GM19452 (cell line): ENCODE results near the gene IL26.

ENCODE experiments used
- ATAC-seq: cut with Tn5 transposase; IDR thresholded peaks from one replicate; pipeline ENCODE4 v1.9.1; 2021; ENCODE audit not compliant: unreplicated experiment

Gene IL26, protein sequence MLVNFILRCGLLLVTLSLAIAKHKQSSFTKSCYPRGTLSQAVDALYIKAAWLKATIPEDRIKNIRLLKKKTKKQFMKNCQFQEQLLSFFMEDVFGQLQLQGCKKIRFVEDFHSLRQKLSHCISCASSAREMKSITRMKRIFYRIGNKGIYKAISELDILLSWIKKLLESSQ

DNA sequence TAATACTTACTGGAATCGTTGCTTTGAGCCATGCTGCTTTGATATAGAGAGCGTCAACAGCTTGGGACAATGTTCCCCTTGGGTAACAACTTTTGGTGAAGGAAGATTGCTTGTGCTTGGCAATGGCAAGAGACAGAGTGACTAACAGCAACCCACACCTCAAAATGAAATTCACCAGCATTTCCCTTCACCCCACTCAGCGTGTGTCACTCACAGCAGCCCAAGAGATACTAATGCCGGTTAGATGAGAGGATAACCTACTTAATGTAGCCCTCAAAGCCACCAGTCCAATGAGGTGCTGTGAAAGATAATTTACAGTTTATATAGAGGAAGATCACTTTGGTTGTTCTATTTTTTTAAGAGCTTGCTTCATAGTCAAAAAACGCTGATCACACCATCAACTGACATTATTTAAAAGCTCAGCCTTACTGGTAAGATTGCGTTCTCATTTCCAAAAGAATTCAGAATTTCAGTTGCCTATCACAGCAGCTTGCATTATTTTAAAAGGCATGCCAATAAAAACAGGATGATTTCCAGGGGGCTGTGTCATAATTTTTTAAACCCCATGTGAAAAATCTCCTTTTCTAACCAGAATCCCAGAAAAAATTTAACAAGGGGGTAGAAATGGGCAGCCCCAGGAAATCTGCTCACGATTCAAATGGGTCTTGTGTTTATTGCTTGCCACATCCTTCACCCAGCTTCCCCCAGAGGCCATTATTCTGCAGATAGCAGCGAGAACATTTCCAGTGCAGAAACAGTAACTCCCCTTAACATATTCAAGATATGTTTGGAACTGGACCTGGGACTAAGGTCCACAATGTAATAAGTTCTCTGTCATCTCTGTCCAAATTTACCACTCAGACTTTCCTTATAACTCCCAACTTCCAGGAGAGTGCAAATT is at the start of gene IL26:
Gene IL26 (minus strand): TSS at position 235 of the 901 bp plus-strand sequence. CDS start 54 bp downstream, at position 181.
- no peak for ATAC-seq

GRCh38 chr12:68272732-68273131 is 47.1 kb upstream of the IL26 start:
- ATAC-seq = no peak

GRCh38 chr12:68271346-68271745 is 45.7 kb upstream of the IL26 start:
- ATAC-seq = no peak

GRCh38 chr12:68270358-68270757 is 44.7 kb upstream of the IL26 start:
- no peak for ATAC-seq

DNA sequence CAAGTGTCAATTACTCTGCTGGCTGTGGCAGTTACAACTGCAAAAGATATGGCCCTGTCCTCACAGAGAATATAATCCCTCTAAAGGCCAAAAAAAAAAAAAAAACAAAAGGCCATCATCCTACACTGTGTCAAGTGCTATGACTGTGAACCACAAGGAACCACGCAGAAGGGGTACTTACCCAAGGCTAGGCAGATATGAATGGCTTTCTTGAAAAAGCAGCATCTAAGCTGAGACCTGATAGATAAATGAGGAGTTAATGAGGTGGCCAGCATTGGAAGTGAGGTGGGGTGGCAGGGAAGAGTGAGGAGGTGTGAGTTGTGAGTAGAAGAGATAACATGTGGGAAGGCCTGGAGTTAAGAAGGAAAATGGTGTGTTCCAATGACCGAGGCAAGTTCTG is 44.2 kb upstream of the IL26 start:
- no peak for ATAC-seq

- ATAC-seq = no peak
These were observed 43.4 kb upstream of the IL26 start for GRCh38 chr12:68268967-68269366.

DNA sequence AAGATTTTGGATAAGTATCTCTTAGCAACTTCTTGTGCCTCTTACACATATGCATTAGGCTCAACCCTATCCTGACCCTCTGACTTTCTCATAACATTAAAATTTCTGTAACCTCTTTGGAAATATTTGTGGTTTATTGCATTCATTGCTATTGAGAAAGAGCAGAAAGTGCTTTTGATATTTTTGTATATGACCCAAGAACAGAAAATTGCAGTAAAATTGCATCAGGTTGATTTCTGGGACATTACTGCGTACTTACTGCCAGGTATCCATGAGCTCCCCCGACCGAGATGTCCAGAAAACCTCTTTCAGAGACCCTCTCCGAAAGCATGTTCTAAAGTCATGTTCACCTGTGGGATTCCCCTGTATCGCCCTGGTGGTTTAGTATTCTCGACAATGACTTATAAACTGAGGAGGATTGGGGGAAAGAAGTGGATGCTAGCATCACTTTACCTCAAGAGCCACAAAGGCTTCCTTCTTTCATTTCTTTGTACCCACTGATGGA is 42.3 kb upstream of the IL26 start:
- no peak for ATAC-seq

DNA sequence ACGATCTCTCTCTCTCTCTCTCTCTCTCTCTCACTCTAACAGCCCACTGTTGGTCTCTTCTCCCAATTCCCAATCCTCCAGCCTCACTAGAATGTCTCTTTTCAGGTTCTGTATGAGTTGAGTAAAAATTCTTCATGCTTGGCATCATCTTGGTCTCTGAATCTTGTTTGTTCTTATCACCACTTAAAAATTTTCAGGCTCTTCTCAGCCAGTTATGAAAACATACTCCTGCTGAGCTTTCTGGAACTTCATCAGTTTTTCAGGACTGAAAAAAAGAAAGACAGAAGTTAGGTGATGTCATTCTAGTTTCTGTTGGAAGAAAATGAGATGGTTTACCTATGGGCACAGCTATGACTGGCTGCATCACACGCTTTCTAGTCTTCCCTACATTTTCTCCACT is 39.2 kb upstream of the IL26 start:
- no peak for ATAC-seq

- ATAC-seq = no peak
These were observed 38.7 kb upstream of the IL26 start for GRCh38 chr12:68264158-68264855.

GRCh38 chr12:68263366-68263765 is 37.8 kb upstream of the IL26 start:
- ATAC-seq = no peak

DNA sequence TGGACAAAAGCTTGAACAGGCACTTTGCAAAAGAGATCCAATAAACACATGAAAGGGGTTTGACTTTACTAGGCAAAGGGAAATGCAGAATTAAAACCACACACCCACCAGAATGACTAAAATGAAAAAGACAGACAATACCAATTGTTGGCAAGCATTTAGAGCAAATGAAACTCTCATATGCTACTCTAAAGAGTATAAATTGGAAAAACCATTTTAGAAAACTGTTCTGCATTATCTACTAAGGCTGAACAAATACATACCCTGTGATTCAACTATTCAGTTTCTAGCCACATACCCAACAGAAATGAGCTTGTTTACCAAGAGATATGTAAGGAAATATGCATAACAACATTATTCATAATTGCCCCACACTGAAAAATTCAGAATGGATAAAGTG is 36.3 kb upstream of the IL26 start:
- ATAC-seq = no peak

GRCh38 chr12:68260153-68260552 is 34.5 kb upstream of the IL26 start:
- no peak for ATAC-seq

GRCh38 chr12:68259318-68259940 is 33.8 kb upstream of the IL26 start:
- ATAC-seq = no peak

DNA sequence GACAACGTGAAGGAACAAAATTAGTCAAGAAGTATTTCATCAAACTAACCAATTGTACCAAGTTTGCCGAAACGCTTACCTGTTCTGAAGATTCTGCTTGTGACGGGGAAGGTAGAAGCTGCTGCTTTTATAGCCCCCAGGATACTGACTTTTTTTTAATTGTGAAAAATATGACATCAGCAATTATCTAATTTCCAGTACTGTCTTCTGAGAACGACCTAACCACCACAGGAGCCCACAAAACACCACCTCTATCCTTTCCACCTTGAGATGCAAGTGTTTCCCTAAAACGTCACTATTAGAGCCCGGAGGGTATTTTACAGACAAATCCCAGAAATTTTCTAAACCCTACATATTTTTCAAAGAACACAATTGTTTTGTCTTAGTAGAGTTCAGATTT is 27.9 kb upstream of the IL26 start, which contains the start of gene IL22:
Gene IL22 (minus strand): TSS at position 101 of the 400 bp plus-strand sequence. CDS start 156 bp downstream, outside the sequence.
- ATAC-seq = no peak

DNA sequence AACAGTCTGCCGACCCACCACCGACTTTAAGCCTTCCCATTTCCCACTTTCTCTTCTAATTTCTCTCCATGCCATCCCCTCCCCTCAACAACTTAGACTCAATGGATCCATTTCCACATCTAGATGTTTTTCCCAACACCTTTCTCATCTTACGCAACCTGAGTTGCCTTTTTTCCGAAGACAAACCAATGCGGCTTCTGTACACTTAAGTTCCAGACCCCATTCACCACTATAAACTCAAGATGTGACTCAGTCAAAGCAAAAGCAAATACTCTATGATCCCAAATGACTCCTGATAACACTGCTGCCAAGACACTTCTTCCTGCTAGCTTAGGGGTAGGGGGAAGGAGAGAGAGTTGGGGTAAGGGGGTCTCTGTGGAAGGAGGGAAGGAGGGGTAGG is 26.5 kb upstream of the IL26 start:
- ATAC-seq = no peak

DNA sequence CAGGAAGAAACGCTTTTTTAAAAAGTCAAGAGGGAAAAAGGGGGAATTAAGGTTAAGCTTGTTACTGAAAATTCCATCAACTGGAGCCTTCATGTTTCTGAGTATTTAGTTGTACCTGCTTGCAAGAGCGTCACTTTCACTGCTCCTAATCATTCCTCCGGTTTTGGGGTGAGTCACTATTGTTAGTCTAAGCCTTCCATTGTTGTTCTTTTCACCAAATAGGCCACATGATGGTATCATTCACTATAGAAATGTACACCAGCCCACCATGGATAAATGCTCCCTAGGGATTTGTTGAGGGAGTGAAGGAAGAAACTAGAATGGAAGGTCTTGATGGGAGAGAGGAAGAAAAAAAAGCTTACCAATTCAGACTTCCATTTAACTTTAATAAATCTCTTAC is 24.8 kb upstream of the IL26 start:
- no peak for ATAC-seq

GRCh38 chr12:68247785-68248184 is 22.2 kb upstream of the IL26 start:
- ATAC-seq = no peak

- ATAC-seq = no peak
These were observed 20.7 kb upstream of the IL26 start for GRCh38 chr12:68246350-68246749.

- ATAC-seq = no peak
These were observed 19.8 kb upstream of the IL26 start for GRCh38 chr12:68245180-68246021.

GRCh38 chr12:68242777-68243176 is 17.2 kb upstream of the IL26 start:
- ATAC-seq = no peak
